Hematopoietic multipotent progenitor cell treated with erythropoietin and hydrocortisone succinate and interleukin-3 and kit ligand, for 6 days (in vitro differentiated cells): Measurements from ENCODE around the gene MED12L.
"Not testable (repeated sequence)": the region's sequence is repeated elsewhere in the genome, so short reads cannot be mapped to it uniquely, and the experiment has no call there.

ENCODE experiments used
- DNase-seq: peaks from one replicate; pipeline ENCODE4 v3.0.0-alpha.2; 2015

The MED12L gene

GRCh38 chr3:151219056-151219455 is 133.6 kb downstream of the MED12L start:
- DNase-seq, result no peak

GRCh38 chr3:151224268-151224866 is 138.9 kb downstream of the MED12L start:
- DNase-seq, result no peak

- no peak for DNase-seq
Measured at GRCh38 chr3:151225040-151225975, 139.8 kb downstream of the MED12L start.

- peak; percentile 44 for DNase-seq
Measured at GRCh38 chr3:151226088-151226563, 140.7 kb downstream of the MED12L start.

- no peak for DNase-seq
Measured at GRCh38 chr3:151226825-151227224, 141.4 kb downstream of the MED12L start.

- no peak for DNase-seq
Measured at GRCh38 chr3:151227266-151227806, 141.9 kb downstream of the MED12L start.

GRCh38 chr3:151227807-151228665 is 142.6 kb downstream of the MED12L start:
- DNase-seq, result peak; percentile 91

- no peak for DNase-seq
Measured at GRCh38 chr3:151228666-151229040, 143.2 kb downstream of the MED12L start.

- peak; percentile 29 for DNase-seq
Measured at GRCh38 chr3:151230646-151231045, 145.2 kb downstream of the MED12L start.

- DNase-seq, result not testable (repeated sequence)
Measured at GRCh38 chr3:151232403-151232802, 146.9 kb downstream of the MED12L start.

- DNase-seq, result no peak
Measured at GRCh38 chr3:151232991-151233390, 147.5 kb downstream of the MED12L start.

- no peak for DNase-seq
Measured at GRCh38 chr3:151234825-151235224, 149.4 kb downstream of the MED12L start.

GRCh38 chr3:151236316-151236715 is 150.9 kb downstream of the MED12L start:
- no peak for DNase-seq

- DNase-seq, result no peak
Measured at GRCh38 chr3:151236736-151237135, 151.3 kb downstream of the MED12L start.

GRCh38 chr3:151242006-151242405 is 156.5 kb downstream of the MED12L start:
- DNase-seq, result not testable (repeated sequence)

- no peak for DNase-seq
Measured at GRCh38 chr3:151248772-151249337, 163.4 kb downstream of the MED12L start.

- DNase-seq, result no peak
Measured at GRCh38 chr3:151256749-151257148, 171.3 kb downstream of the MED12L start.

- DNase-seq, result no peak
Measured at GRCh38 chr3:151259664-151260063, 174.2 kb downstream of the MED12L start.

- DNase-seq, result no peak
Measured at GRCh38 chr3:151262871-151263525, 177.5 kb downstream of the MED12L start.

GRCh38 chr3:151264605-151265004 is 179.1 kb downstream of the MED12L start:
- no peak for DNase-seq

GRCh38 chr3:151265166-151265565 is 179.7 kb downstream of the MED12L start:
- peak; percentile 38 for DNase-seq

GRCh38 chr3:151265866-151266265 is 180.4 kb downstream of the MED12L start:
- DNase-seq, result peak; percentile 68
